Tibial nerve (tissue), 4 donors: ENCODE results near the gene HDHD5.

Experiments
- CTCF ChIP-seq, 5 experiments: fragments of 200-600 bp in 3 of 5; fragments of 450-650 bp in 2 of 5; sonication (generic) in 3 of 5; IDR thresholded peaks; one replicate each; pipeline ENCODE4 v1.5.1; 2016 to 2019; ENCODE audit warnings: antibody characterized with exemption in 5 of 5, mild to moderate bottlenecking in 3 of 5, moderate library complexity in 2 of 5
- EP300 ChIP-seq, 2 donors: sonication (generic); formaldehyde crosslinking; IDR thresholded peaks; one replicate each; pipeline ENCODE4 v1.6.1; 2017; ENCODE audit warnings: antibody characterized with exemption in 2 of 2, mild to moderate bottlenecking in 1 of 2

- TF ChIP-seq CTCF (IDR thresholded peaks at IDR 0.05) (no peak), EP300 (IDR thresholded peaks at IDR 0.05) (no peak)
These were observed 3.7 kb upstream of the HDHD5 start for GRCh38 chr22:17162731-17163130.
